SK-N-SH treated with all-trans-retinoic acid at 6 μM for 48 hours (cell line): ENCODE results near the gene SIRT6.

Experiments used
- ATAC-seq: fragments of 200-7000 bp; cut with Tn5 transposase; 3 replicates; pipeline ENCODE4 v1.9.1; 2020; ENCODE audit warnings: mild to moderate bottlenecking, moderate library complexity
- ARNTL ChIP-seq: fragments of 450-650 bp; formaldehyde crosslinking; IDR thresholded peaks from 2 replicates; pipeline ENCODE4 v1.5.0; 2020; ENCODE audit warnings: low read depth, mild to moderate bottlenecking, moderate library complexity, borderline replicate concordance
- BACH2 ChIP-seq: fragments of 250-450 bp; sonication (Bioruptor Pico); IDR thresholded peaks from 2 replicates; pipeline ENCODE4 v1.9.0; 2021; ENCODE audit warnings: mild to moderate bottlenecking, borderline replicate concordance
- CSDC2 ChIP-seq: fragments of 250-450 bp; sonication (Bioruptor Pico); IDR thresholded peaks from 2 replicates; pipeline ENCODE4 v1.5.0; 2020; ENCODE audit warnings: mild to moderate bottlenecking, moderate library complexity
- ESRRG ChIP-seq: fragments of 250-450 bp; sonication (Bioruptor Pico); IDR thresholded peaks from 2 replicates; pipeline ENCODE4 v1.6.1; 2021; ENCODE audit warnings: mild to moderate bottlenecking
- ISL1 ChIP-seq: fragments of 250-450 bp; sonication (Bioruptor Pico); IDR thresholded peaks from 2 replicates; pipeline ENCODE4 v2.1.2; 2022; ENCODE audit warnings: mild to moderate bottlenecking, moderate library complexity
- OSR1 ChIP-seq: fragments of 250-450 bp; sonication (Bioruptor Pico); IDR thresholded peaks from 2 replicates; pipeline ENCODE4 v1.8.0; 2022; ENCODE audit warnings: moderate library complexity, mild to moderate bottlenecking, inconsistent platforms
- PPARA ChIP-seq: fragments of 250-450 bp; sonication (Bioruptor Pico); IDR thresholded peaks from 2 replicates; pipeline ENCODE4 v1.5.0; 2020; ENCODE audit warnings: mild to moderate bottlenecking, borderline replicate concordance
- RARB ChIP-seq: fragments of 250-450 bp; sonication (Bioruptor Pico); IDR thresholded peaks from 2 replicates; pipeline ENCODE4 v1.8.0; 2021; ENCODE audit warnings: mild to moderate bottlenecking, moderate library complexity
- TCF4 ChIP-seq: fragments of 250-450 bp; sonication (Bioruptor Pico); IDR thresholded peaks from 2 replicates; pipeline ENCODE4 v1.8.0; 2021; ENCODE audit warnings: mild to moderate bottlenecking, moderate library complexity, borderline replicate concordance
- TOX ChIP-seq: fragments of 250-450 bp; sonication (Bioruptor Pico); IDR thresholded peaks from 2 replicates; pipeline ENCODE4 v1.8.0; 2021; ENCODE audit warnings: mild to moderate bottlenecking, moderate library complexity, borderline replicate concordance
- ZC3H10 ChIP-seq: fragments of 250-450 bp; sonication (Bioruptor Pico); IDR thresholded peaks from 2 replicates; pipeline ENCODE4 v1.5.1; 2021; ENCODE audit warnings: mild to moderate bottlenecking, moderate library complexity
- ZFP3 ChIP-seq: fragments of 250-450 bp; sonication (Bioruptor Pico); IDR thresholded peaks from 2 replicates; pipeline ENCODE4 v1.5.0; 2020; ENCODE audit warnings: mild to moderate bottlenecking, moderate library complexity
- ZFP30 ChIP-seq: fragments of 450-650 bp; formaldehyde crosslinking; IDR thresholded peaks from 2 replicates; pipeline ENCODE4 v1.5.0; 2022; ENCODE audit warnings: mild to moderate bottlenecking, moderate library complexity
- ZNF565 ChIP-seq: fragments of 450-650 bp; formaldehyde crosslinking; conservative IDR thresholded peaks from 2 replicates; pipeline ENCODE4 v1.5.0; 2020; ENCODE audit warnings: low read depth, mild to moderate bottlenecking, moderate library complexity
- ZNF70 ChIP-seq: fragments of 450-650 bp; formaldehyde crosslinking; IDR thresholded peaks from 2 replicates; pipeline ENCODE4 v1.5.0; 2020; ENCODE audit warnings: mild to moderate bottlenecking, moderate library complexity
- ZNF8 ChIP-seq: fragments of 450-650 bp; formaldehyde crosslinking; IDR thresholded peaks from 2 replicates; pipeline ENCODE4 v1.5.0; 2020; ENCODE audit warnings: mild to moderate bottlenecking, moderate library complexity
- TF ChIP-seq, protein P1 (sequence below): fragments of 250-450 bp; sonication (Bioruptor Pico); IDR thresholded peaks from 2 replicates; pipeline ENCODE4 v1.5.1; 2020; ENCODE audit warnings: low read depth, mild to moderate bottlenecking, moderate library complexity
- TF ChIP-seq, protein P2 (sequence below): fragments of 250-450 bp; sonication (Bioruptor Pico); IDR thresholded peaks from 2 replicates; pipeline ENCODE4 v1.5.0; 2020; ENCODE audit warnings: mild to moderate bottlenecking, moderate library complexity
- TF ChIP-seq, protein P3 (sequence below): fragments of 250-450 bp; sonication (Bioruptor Pico); IDR thresholded peaks from 2 replicates; pipeline ENCODE4 v1.8.0; 2020; ENCODE audit warnings: mild to moderate bottlenecking, moderate library complexity, borderline replicate concordance
- TF ChIP-seq, protein P4 (sequence below): fragments of 250-450 bp; sonication (Bioruptor Pico); IDR thresholded peaks from 2 replicates; pipeline ENCODE4 v1.8.0; 2021; ENCODE audit warnings: low read depth, mild to moderate bottlenecking, moderate library complexity, borderline replicate concordance
- TF ChIP-seq, protein P5 (sequence below): fragments of 250-450 bp; sonication (Bioruptor Pico); IDR thresholded peaks from 2 replicates; pipeline ENCODE4 v1.5.1; 2021; ENCODE audit warnings: mild to moderate bottlenecking, moderate library complexity

Gene SIRT6

DNA sequence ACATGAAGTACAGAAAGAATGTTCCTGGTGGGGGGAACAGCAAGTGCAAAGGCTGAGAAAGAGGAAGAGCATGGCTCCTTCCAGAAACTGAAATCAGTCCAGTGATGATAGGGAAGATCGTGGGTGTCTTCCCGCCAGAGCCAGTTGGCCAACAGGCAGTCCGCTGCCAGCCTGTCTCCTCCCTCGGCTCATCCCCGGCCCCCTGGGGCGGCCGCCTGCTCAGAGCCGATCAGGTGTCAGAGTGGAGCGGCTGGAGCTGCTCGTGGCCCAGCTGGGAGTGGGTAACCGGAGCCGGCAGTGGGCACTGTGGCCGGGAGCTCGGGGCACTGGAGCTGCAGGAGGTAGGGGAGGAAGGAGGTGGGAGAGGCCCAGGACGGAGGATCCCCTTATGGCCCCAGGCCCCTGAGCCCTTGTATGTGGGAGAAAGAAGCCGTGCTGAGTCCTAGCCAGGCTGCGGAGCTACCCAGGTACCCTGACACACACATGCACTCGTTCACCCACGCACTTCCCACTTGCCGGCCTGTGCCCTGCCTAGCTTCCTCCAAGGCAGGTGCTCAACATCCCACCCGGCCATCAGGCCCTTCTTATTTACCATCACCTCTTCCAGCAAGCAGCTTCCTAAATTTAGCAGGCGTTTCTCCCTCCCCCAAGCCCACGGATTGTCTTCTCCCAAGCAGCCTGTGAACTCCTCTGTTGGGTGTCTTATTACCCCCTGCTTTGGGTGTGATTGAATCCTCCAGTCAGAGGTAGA lies 1.8 kb upstream of the SIRT6 start:
- TF ChIP-seq, protein P1, sequence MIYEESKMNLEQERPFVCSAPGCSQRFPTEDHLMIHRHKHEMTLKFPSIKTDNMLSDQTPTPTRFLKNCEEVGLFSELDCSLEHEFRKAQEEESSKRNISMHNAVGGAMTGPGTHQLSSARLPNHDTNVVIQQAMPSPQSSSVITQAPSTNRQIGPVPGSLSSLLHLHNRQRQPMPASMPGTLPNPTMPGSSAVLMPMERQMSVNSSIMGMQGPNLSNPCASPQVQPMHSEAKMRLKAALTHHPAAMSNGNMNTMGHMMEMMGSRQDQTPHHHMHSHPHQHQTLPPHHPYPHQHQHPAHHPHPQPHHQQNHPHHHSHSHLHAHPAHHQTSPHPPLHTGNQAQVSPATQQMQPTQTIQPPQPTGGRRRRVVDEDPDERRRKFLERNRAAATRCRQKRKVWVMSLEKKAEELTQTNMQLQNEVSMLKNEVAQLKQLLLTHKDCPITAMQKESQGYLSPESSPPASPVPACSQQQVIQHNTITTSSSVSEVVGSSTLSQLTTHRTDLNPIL (CRISPR knock-in tag) = no peak
- TF ChIP-seq ZNF70 (CRISPR knock-in tag) (no peak), OSR1 (CRISPR knock-in tag) (no peak), TCF4 (no peak), ZFP3 (CRISPR knock-in tag) (no peak), ZNF565 (CRISPR knock-in tag) (no peak), CSDC2 (CRISPR knock-in tag) (no peak), ZFP30 (no peak), PPARA (CRISPR knock-in tag) (no peak), ZNF8 (no peak), ZC3H10 (CRISPR knock-in tag) (no peak), TOX (no peak), ESRRG (no peak), ARNTL (CRISPR knock-in tag) (no peak), BACH2 (CRISPR knock-in tag) (no peak)
- TF ChIP-seq, protein P2, sequence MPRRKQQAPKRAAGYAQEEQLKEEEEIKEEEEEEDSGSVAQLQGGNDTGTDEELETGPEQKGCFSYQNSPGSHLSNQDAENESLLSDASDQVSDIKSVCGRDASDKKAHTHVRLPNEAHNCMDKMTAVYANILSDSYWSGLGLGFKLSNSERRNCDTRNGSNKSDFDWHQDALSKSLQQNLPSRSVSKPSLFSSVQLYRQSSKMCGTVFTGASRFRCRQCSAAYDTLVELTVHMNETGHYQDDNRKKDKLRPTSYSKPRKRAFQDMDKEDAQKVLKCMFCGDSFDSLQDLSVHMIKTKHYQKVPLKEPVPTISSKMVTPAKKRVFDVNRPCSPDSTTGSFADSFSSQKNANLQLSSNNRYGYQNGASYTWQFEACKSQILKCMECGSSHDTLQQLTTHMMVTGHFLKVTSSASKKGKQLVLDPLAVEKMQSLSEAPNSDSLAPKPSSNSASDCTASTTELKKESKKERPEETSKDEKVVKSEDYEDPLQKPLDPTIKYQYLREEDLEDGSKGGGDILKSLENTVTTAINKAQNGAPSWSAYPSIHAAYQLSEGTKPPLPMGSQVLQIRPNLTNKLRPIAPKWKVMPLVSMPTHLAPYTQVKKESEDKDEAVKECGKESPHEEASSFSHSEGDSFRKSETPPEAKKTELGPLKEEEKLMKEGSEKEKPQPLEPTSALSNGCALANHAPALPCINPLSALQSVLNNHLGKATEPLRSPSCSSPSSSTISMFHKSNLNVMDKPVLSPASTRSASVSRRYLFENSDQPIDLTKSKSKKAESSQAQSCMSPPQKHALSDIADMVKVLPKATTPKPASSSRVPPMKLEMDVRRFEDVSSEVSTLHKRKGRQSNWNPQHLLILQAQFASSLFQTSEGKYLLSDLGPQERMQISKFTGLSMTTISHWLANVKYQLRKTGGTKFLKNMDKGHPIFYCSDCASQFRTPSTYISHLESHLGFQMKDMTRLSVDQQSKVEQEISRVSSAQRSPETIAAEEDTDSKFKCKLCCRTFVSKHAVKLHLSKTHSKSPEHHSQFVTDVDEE (CRISPR knock-in tag) = no peak
- TF ChIP-seq, protein P3, sequence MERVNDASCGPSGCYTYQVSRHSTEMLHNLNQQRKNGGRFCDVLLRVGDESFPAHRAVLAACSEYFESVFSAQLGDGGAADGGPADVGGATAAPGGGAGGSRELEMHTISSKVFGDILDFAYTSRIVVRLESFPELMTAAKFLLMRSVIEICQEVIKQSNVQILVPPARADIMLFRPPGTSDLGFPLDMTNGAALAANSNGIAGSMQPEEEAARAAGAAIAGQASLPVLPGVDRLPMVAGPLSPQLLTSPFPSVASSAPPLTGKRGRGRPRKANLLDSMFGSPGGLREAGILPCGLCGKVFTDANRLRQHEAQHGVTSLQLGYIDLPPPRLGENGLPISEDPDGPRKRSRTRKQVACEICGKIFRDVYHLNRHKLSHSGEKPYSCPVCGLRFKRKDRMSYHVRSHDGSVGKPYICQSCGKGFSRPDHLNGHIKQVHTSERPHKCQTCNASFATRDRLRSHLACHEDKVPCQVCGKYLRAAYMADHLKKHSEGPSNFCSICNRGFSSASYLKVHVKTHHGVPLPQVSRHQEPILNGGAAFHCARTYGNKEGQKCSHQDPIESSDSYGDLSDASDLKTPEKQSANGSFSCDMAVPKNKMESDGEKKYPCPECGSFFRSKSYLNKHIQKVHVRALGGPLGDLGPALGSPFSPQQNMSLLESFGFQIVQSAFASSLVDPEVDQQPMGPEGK (CRISPR knock-in tag) = no peak
- TF ChIP-seq, protein P4, sequence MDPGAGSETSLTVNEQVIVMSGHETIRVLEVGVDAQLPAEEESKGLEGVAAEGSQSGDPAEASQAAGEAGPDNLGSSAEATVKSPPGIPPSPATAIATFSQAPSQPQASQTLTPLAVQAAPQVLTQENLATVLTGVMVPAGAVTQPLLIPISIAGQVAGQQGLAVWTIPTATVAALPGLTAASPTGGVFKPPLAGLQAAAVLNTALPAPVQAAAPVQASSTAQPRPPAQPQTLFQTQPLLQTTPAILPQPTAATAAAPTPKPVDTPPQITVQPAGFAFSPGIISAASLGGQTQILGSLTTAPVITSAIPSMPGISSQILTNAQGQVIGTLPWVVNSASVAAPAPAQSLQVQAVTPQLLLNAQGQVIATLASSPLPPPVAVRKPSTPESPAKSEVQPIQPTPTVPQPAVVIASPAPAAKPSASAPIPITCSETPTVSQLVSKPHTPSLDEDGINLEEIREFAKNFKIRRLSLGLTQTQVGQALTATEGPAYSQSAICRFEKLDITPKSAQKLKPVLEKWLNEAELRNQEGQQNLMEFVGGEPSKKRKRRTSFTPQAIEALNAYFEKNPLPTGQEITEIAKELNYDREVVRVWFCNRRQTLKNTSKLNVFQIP (CRISPR knock-in tag) = no peak
- TF ChIP-seq, all 23 proteins: peak for 0
- no peak for ATAC-seq

DNA sequence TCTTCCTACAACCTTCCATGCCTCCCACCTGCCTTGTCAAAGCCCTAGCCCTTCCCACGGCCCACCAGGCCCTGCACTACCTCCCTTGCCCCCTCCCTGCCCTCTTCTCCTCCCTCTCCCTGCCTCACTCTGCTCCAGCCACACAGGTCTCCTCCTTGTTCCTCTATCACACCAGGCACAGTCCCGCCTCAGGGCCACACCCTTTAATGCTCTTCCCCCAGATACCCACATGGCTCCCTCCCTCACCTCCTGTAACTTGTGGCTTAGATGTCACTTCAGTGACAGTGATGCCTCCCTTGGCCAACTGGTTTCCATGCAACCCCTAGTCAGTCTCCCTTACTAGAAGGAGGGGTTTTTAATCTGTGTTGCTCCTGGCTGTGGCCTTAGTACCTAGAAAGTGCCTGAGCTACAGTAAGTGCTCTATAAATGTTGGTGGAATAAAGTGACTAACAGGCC lies 1.3 kb downstream of the SIRT6 start:
- no peak for ATAC-seq
- TF ChIP-seq ZFP3 (CRISPR knock-in tag) = no peak
- TF ChIP-seq ZNF8 = no peak
- TF ChIP-seq OSR1 (CRISPR knock-in tag) = no peak
- no peak for TF ChIP-seq TCF4

DNA sequence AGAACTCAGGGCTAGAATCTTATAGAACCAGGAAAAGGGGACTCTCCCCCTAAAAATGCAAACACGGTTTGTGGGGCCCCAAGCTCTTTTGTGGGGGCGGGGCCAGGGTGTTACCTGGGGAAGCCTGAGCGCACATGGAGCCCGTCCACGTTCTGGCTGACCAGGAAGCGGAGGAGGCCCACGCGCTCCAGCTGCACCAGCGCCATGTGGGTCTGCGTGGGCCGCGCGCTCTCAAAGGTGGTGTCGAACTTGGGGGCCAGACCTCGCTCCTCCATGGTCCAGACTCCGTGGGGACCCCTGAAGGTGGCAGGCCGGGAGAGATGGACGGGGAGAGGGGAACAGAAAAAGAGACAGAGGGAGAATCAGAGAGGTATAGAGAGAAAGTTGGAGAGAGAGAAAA lies 3.4 kb downstream of the SIRT6 start:
- ATAC-seq = no peak
- TF ChIP-seq ZFP30 = no peak
- no peak for TF ChIP-seq ZFP3 (CRISPR knock-in tag)
- no peak for TF ChIP-seq CSDC2 (CRISPR knock-in tag)
- TF ChIP-seq ISL1 = no peak
- TF ChIP-seq, protein P1 (CRISPR knock-in tag) = no peak
- TF ChIP-seq TOX = no peak
- TF ChIP-seq ESRRG = no peak
- no peak for TF ChIP-seq ZC3H10 (CRISPR knock-in tag)
- no peak for TF ChIP-seq TCF4
- TF ChIP-seq ZNF565 (CRISPR knock-in tag) = no peak
- TF ChIP-seq, protein P2 (CRISPR knock-in tag) = no peak
- TF ChIP-seq, protein P5, sequence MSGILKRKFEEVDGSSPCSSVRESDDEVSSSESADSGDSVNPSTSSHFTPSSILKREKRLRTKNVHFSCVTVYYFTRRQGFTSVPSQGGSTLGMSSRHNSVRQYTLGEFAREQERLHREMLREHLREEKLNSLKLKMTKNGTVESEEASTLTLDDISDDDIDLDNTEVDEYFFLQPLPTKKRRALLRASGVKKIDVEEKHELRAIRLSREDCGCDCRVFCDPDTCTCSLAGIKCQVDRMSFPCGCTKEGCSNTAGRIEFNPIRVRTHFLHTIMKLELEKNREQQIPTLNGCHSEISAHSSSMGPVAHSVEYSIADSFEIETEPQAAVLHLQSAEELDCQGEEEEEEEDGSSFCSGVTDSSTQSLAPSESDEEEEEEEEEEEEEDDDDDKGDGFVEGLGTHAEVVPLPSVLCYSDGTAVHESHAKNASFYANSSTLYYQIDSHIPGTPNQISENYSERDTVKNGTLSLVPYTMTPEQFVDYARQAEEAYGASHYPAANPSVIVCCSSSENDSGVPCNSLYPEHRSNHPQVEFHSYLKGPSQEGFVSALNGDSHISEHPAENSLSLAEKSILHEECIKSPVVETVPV = no peak
- TF ChIP-seq RARB (CRISPR knock-in tag) = no peak
- TF ChIP-seq ARNTL (CRISPR knock-in tag) = no peak
